ENCODE results near the gene TNFRSF13B. TPM values are rescaled to one million over a fixed set of nuclear protein-coding genes. Genes with fewer than 3 reads are reported as not detected.
"Not testable (repeated sequence)": the region's sequence is repeated elsewhere in the genome, so short reads cannot be mapped to it uniquely, and the experiment has no call there.

Gene TNFRSF13B
- total RNA-seq, 4 donors from 2014 or later = 0.66 TPM; not detected in 3

DNA sequence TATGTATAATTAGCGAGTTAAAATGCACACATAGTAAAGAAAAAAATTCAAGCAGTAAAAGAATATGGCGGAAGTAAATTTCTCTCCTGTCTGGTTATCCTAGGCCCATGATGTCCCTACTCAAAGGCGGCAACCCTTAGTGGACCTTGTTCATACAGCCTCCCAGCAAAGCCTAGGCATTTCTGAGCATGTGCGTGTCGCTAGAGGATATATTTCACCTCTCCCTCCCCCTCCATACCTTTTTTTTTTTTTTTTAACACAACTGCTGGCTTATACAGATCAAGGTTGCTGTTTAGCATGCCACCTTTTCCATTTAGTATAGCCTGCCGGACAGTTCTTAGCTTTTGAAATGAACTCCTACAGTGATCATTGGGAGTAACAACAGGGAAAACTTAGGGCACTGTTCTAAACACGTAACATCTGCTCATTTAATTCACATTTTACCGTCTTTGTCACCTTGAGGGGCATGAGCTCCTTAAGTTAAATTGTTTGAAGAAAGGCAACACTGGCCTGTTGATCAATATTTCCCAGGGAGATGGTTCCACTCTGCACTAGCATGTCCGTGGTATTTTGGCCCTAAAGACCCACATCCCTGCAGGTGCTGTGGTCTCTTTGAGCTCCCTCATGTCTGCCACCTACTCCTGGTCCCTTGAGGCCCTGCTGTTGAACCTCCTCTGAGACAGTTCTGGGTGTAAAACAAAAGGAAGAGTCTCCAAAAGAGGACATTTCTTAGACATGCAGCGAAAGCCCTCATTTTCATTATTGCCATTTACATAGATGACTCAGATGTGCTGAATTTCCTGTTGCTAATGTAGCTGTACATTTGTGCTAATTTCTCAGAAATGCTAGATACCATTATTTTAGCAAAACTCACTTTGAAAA is 4.1 kb upstream of the TNFRSF13B start:
- TF ChIP-seq POLR2AphosphoS5 (IDR thresholded peaks at IDR 0.05) (no peak), POLR2A (IDR thresholded peaks at IDR 0.05; ENCODE audit: low read depth) (no peak), EP300 (IDR thresholded peaks at IDR 0.05) (no peak)
- TF ChIP-seq, protein P1, sequence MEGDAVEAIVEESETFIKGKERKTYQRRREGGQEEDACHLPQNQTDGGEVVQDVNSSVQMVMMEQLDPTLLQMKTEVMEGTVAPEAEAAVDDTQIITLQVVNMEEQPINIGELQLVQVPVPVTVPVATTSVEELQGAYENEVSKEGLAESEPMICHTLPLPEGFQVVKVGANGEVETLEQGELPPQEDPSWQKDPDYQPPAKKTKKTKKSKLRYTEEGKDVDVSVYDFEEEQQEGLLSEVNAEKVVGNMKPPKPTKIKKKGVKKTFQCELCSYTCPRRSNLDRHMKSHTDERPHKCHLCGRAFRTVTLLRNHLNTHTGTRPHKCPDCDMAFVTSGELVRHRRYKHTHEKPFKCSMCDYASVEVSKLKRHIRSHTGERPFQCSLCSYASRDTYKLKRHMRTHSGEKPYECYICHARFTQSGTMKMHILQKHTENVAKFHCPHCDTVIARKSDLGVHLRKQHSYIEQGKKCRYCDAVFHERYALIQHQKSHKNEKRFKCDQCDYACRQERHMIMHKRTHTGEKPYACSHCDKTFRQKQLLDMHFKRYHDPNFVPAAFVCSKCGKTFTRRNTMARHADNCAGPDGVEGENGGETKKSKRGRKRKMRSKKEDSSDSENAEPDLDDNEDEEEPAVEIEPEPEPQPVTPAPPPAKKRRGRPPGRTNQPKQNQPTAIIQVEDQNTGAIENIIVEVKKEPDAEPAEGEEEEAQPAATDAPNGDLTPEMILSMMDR (IDR thresholded peaks at IDR 0.05) = no peak
- WGBS = 93% methylated on average over 10 of the region's 10 CpGs
- no peak overlapping the region for H3K27ac ChIP-seq (replicated peaks in 1 of 4)

DNA sequence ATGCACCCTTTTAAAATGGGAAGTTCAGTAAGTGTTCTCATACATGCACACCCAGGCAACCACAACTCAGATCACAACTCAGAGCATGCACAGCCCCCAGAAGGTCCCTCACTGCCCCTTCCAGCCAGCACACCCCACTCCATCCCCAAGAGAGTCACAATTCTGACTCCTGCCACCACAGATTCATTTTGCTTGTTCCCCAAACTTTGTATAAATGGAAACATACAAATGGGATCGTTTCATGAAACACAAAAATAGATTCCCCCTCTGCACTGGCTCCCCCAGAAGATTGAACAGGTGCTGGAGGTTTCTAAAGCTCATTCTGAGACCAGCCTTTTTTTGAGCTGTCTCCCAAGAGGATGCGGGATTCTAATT is 3.3 kb upstream of the TNFRSF13B start:
- intact Hi-C loops (cut with DNase I) = no loop called here
- no peaks in the 10 kb centered on the region for H3K9me3 ChIP-seq
- H3K36me3 ChIP-seq = no peaks in the 10 kb centered on the region
- 80% methylated on average over 2 of the region's 2 CpGs for WGBS
- no peak overlapping the region for H3K27ac ChIP-seq (replicated peaks in 1 of 4)
- DNase-seq (ENCODE audit: extremely low spot score) = peak; percentile 83
- no peaks in the 10 kb centered on the region for H3K4me1 ChIP-seq
- TF ChIP-seq EP300 (IDR thresholded peaks at IDR 0.05) (no peak), POLR2AphosphoS5 (IDR thresholded peaks at IDR 0.05) (no peak), POLR2A (IDR thresholded peaks at IDR 0.05; ENCODE audit: low read depth) (no peak)
- TF ChIP-seq, protein P1 (IDR thresholded peaks at IDR 0.05) = no peak
- peaks cover 0 to 14% (median 0%) of the 10 kb centered on the region in 4 donors for H3K27me3 ChIP-seq
- H3K4me3 ChIP-seq = no peak overlapping the region

More for the DNA sequence above, 4.1 kb upstream of the TNFRSF13B start:
- no peaks in the 10 kb centered on the region for H3K36me3 ChIP-seq
- H3K27me3 ChIP-seq = peaks cover 0 to 11% (median 0%) of the 10 kb centered on the region in 4 donors
- no peaks in the 10 kb centered on the region for H3K4me1 ChIP-seq
- no peak overlapping the region for H3K4me3 ChIP-seq
- no peaks in the 10 kb centered on the region for H3K9me3 ChIP-seq
- intact Hi-C loops (cut with DNase I) = no loop called here
- peak; percentile 55 for DNase-seq (ENCODE audit: extremely low spot score)

DNA sequence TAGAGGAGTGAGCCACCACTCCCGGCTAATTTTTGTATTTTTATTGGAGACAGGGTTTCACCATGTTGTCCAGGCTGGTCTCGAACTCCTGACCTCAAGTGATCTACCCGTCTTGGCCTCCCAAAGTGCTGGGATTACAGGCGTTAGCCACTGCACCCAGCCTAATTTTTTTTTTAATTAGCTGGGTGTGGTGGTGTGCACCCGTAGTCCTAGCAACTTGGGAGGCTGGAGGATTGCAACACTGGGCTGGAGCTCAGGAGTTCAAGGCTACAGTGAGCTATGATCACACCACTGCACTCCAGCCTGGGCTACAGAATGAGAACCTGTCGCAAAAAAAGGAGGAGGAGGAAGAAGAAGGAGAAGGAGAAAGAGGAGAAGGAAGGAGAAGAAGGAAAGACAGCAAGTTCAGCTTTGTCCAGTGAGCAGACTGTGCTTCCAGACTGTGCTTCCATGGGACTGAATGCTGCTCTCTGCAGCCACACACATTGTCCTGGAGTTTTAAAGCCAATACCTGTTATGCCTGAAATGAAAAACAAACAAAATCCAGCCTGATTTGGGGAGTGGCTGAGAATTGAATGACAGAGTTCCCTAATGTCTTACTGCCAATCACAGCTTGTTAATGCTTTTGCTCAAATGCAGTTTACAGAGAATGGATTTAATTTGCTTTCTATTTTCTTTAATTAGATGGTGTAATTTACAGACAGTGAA is 2.8 kb upstream of the TNFRSF13B start:
- no peak overlapping the region for H3K4me3 ChIP-seq
- DNase-seq (ENCODE audit: extremely low spot score) = peak; percentile 47

DNA sequence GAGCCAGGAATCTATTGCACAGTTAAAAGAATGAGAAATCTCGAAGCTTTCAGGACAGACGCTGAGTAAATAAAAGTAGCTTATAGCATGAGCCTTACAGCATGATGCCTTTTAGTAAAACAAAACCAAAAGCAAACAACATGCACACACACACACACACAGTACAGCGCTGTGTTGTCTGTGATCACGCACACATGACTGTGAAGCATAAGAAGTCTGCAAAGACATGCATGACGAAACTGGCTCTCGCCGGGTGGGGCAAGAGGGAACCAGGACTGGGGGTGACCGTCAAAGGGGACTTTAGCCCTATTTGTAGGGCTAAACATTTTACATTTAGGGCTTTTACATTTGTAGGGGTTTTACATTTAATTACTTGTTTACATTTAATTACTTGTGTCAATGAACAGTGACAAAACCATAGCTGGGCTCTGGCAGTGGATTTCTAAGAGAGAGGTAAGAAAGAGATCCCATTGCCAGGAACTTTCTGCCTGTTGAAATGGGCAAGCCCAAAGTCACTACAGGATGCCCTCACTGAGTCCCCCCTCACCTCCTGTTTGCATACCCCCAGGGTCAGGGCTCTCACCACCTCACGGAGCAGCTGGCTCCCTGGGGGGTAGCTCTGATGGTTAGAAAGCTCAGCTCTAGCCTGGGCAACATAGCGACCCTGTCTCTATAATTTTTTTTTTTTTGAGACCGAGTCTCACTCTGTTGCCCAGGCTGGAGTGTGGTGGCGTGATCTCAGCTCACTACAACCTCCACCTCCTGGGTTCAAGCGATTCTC is 2.0 kb upstream of the TNFRSF13B start:
- Histone ChIP-seq H3K27me3 (peaks cover 0 to 17% (median 0%) of the 10 kb centered on the region in 4 donors), H3K4me1 (no peaks in the 10 kb centered on the region), H3K27ac (replicated peaks in 1 of 4) (no peak overlapping the region), H3K4me3 (no peak overlapping the region), H3K9me3 (no peaks in the 10 kb centered on the region), H3K36me3 (no peaks in the 10 kb centered on the region)
- DNase-seq (ENCODE audit: extremely low spot score) = peak; percentile 60
- WGBS = 82% methylated on average over 13 of the region's 13 CpGs
- intact Hi-C loops (cut with DNase I) = no loop called here
- TF ChIP-seq POLR2AphosphoS5 (IDR thresholded peaks at IDR 0.05) (no peak), POLR2A (IDR thresholded peaks at IDR 0.05; ENCODE audit: low read depth) (no peak), EP300 (IDR thresholded peaks at IDR 0.05) (no peak)
- TF ChIP-seq, protein P1 (IDR thresholded peaks at IDR 0.05) = no peak

More for the DNA sequence above, 2.8 kb upstream of the TNFRSF13B start:
- peaks cover 0 to 17% (median 0%) of the 10 kb centered on the region in 4 donors for H3K27me3 ChIP-seq
- H3K9me3 ChIP-seq = no peaks in the 10 kb centered on the region
- no peak overlapping the region for H3K27ac ChIP-seq (replicated peaks in 1 of 4)
- intact Hi-C loops (cut with DNase I) = no loop called here
- no peaks in the 10 kb centered on the region for H3K4me1 ChIP-seq
- H3K36me3 ChIP-seq = no peaks in the 10 kb centered on the region
- TF ChIP-seq EP300 (IDR thresholded peaks at IDR 0.05) = no peak
- TF ChIP-seq POLR2AphosphoS5 (IDR thresholded peaks at IDR 0.05) = no peak
- no peak for TF ChIP-seq POLR2A (IDR thresholded peaks at IDR 0.05; ENCODE audit: low read depth)
- TF ChIP-seq, protein P1 (IDR thresholded peaks at IDR 0.05) = no peak
- 89% methylated on average over 6 of the region's 6 CpGs for WGBS

DNA sequence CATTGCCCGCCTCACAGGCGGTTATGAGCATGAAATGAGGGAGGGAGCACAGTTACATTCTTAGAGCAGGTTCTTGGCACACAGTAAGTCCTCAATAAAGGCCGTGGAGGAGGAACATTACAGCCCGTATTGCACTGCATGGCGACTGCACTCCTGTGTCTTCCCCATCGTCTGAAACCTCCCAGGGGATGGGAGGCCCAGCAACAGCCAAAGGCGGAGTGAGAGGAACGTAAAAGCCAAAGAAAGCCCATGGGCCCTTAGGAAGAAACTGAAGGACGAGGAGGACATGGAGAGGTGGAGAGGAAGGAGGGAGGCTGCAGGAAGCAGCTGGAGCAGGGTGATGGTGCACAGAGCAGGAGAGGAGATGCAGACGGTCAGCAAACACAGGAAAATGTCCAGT is 1.1 kb upstream of the TNFRSF13B start:
- WGBS = 70% methylated on average over 10 of the region's 10 CpGs
- H3K27me3 ChIP-seq = peaks cover 0 to 17% (median 0%) of the 10 kb centered on the region in 4 donors
- H3K4me3 ChIP-seq; intact Hi-C loops (cut with DNase I); H3K27ac ChIP-seq (replicated peaks in 1 of 4); H3K9me3 ChIP-seq; H3K4me1 ChIP-seq; H3K36me3 ChIP-seq: not testable (repeated sequence)
- peak; percentile 21 for DNase-seq (ENCODE audit: extremely low spot score)

Measured in esophagus muscularis mucosa (tissue), 4 donors.